Hematopoietic multipotent progenitor cell treated with erythropoietin and hydrocortisone succinate and interleukin-3 and kit ligand, for 6 days (in vitro differentiated cells): Measurements from ENCODE around the gene DEPP1.

ENCODE experiments used
- DNase-seq: peaks from one replicate; pipeline ENCODE4 v3.0.0-alpha.2; 2015

The DEPP1 gene

GRCh38 chr10:44978213-44978569 lies 418 bp downstream of the DEPP1 start:
- no peak for DNase-seq

DNA sequence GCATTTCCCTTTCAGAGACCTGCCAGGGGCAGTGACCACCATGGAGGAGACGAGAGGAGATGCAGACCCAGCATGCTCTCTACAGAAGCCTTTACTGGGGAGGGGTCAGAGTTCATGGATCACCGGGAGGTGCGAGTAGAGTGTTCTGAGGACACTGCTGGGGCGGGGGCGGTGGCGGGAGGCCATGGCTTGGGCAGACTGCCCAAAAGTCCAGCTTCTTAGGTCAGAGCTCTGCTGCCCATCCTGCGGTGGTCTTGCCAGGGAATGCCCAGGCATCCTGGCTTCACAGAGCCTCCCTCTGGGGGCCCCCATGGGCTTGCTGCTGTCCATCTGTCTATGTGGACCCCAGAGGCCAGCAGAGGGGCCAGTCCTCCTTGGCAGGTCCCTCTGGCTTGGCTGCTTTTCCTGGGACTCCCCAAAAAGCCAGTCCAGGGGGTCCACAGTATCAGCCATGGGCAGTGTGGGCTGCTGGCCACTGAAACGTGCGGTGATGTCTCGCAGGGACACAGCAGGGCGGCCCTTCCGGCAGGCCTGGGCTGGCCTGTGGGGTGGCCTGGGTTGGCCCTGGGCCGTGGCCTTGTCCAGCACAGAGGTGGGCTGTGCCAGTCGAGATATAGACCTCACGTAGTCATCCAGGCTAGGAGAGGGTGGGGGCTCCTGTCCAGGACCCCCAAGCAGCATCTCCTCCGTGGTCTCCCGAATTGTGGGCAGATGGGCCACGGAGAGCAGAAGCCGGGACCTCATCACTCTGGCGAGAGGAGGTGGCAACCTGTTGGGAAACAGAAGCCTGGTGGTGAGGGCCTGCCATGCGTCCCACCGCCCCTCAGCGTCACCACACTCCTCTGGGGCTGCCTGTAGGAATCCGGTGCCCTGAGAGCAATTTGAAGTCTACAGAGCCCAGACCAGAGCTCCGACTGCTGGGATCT lies 1.1 kb downstream of the DEPP1 start:
- no peak for DNase-seq

- no peak for DNase-seq
These were observed 2.0 kb downstream of the DEPP1 start for GRCh38 chr10:44976352-44977198.

DNA sequence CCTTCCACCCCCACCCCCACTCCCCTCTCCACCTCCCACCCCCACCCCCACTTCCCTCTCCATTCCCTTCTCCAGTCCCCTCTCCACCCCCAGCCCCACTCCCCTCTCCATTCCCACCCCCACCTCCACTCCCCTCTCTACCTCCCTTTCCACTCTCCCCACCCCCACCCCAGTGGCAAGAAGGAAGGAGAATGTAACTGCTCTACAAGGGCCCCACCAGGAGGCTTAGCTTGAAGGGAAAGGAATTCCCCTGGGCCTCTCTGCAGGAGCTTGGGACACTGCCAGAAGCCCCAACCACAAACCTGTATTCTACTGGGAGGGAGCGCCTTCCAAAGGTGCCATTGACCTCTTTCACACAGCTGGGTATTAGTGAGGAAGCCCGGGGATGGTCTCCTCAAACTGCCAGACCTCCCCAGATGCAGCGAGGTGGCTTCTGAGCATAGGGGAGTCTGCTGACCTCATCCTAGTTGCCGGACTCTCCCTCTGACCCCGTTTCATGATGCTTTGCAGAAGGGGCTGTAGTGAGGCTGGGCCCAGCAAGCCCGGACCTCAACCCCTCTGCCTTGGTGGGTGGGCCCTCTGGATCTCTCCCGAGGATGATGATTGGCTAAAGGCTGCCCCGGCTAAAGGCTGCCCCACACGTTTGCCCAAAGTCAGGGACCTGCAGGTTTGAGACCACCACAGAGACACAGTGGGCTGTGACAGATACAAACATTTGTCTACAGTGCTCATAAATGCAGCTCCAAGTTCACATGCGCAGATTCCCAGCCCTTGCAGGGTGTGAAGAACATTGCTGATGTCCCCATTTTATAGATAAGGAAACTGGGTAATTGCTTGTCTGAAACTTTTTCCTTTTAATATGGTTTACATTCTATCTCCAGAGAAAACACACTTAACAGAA lies 2.9 kb downstream of the DEPP1 start:
- DNase-seq, result no peak

DNA sequence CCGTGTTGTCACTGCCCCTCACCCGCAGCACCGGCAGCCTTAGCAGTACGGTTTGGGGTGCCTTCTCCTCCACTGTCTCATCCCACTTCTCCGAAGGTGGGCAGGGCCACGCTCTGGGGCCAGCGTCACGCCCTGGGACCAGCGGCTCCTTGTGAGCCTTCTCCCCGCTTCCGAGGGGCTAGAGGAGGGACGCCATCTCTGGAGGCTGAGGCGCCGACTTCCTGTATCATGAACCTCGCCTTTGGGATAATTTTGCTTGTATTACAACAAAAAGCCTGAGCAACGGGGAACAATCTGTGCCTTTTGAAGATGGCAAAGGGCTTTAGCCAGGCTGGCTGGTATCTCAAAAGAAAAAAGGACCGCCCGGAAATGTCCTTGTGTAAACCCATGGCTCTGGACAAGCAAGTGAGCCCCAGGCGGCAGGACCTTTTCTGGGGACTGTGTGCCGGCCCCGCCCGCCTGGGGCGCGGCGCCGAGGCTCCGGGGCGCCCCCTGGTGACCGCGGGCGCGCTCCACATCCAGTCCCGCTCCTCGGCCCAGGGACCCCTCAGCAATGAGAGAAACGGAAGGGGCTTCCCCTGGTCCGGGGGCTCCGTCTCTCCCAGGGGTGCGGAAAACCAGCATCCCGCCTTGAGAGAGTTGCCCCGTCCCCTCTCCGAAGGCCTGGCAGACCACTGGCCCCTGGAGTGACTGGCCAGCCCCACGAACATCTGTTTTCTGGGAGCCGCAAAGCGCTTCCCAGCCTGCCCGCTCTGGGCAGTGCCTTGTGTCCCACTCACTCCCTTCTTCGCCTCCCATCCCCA lies 3.8 kb downstream of the DEPP1 start:
- DNase-seq, result peak; percentile 73

GRCh38 chr10:44974082-44974627 lies 4.5 kb downstream of the DEPP1 start:
- no peak for DNase-seq

- no peak for DNase-seq
These were observed 5.1 kb downstream of the DEPP1 start for GRCh38 chr10:44973323-44974081.

- no peak for DNase-seq
These were observed 5.7 kb downstream of the DEPP1 start for GRCh38 chr10:44972874-44973306.

DNA sequence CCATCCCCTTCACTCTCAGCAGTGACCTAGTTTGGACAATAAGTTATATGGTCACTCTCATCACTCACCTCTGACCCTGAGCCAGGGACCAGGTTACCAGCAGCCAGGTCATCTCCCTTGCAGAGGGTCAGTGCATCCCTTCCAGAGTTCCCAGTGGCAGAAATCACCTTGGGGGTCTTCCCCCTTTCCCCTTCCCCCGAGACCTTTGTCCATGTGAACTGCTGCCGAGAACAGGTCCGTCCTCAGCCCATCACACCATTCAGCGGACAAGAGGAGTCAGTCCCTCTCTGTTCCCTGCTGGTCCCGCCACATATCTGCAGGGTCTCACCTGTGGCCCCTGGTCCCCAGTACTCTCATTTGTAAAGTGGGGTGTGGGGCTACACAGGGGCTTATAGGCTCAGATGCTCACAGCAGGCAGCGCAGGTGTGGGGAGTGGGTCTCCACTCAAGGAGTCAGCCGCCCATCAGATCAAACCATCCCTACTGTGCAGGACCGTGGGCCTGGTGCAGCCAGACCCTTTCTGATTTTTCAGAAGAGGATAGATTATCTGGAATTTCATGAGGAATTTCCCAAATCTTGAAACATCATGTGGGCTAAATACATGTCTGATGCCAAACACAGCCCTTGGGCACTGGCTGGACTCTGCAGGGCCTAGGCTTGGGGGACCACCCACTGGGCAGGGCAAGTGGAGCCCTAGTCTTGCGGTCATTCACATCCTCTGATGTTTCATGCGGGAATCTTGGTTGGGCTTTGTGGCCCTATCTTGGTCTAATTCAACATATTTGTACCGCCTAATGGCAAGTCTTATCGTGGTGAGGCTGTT lies 6.5 kb downstream of the DEPP1 start:
- DNase-seq, result no peak

DNA sequence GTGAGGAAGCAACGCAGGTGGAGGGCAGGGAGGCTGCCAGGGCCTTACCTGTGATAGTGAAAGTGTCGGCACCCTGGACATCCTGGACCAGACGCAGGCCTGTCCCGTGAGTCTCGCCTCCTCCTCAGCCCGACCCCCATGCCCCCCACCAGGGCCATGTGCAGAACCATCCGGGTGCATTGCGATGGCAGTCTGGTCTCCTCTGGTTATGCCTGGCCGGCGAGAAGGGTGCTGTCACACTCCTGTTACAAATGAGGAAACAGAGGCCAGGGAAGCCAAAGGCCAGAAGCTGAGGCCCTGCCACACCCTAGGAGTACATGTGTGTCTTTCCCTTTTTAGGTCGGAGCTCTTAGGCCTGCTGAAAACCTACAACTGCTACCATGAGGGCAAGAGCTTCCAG lies 7.2 kb downstream of the DEPP1 start:
- no peak for DNase-seq

DNA sequence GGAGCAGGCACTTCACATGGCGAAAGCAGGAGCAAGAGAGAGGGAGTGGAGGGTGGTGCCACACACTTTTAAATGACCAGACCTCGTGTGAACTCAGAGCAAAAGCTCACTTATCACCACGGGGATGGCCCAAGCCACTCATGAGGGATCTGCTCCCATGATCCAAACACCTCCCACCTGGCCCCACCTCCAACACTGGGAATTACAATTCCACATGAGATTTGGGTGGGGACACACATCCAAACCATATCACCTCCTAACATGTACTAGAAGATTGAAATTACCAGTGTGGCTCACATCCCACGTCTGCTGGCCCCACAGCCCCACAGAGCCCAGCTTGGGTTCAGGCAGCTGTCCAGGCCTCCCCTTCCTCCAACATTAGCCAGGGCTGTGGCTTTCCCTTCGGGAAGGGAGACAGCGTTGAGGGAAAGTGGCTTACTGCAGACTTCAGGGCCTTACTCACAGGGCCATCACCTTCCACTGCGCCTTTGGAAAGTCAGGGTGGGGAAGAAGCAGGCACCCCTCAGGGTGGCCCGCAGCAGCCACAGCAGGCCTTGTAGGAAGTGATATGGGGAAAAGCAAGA lies 7.7 kb downstream of the DEPP1 start:
- no peak for DNase-seq

DNA sequence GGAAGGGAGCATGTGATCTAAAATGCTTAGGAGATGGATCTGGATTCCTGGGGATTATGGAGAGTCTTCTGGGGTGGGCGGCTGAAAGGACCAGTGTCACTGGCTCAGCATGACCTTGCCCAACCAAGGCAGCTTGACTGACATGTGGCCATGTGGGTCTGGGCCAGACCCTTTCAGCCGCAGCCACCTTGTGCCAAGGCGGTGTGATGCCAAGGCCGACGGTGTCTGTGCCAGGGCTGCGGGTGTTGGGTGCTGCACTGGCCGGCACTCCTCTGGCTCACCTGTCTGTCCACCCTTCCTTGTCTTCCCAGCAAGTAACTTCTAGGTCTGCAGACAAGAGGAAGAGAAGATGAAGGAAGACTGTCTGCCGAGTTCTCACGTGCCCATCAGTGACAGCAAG lies 8.8 kb downstream of the DEPP1 start:
- no peak for DNase-seq

- DNase-seq, result peak; percentile 38
These were observed 9.9 kb downstream of the DEPP1 start for GRCh38 chr10:44968500-44969400.

DNA sequence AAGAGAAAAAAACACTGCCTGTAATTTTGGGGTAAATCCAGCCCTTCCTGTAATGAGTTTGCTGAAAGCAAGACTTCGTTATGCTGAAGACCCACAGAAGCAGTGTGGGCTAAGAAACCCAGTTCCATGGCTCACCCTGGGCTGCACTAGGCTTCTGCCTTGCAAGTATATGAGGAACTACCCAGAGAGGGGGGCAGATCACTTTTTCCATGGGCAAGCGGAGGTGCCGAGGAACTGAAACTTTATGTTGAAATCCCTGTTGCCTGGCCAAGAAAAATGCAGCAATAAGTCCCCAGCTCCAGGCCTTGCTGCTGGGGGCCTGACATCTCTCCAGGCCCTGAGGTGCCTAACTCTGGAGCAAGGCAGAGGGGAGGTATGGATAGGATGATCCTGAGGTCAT lies 10.5 kb downstream of the DEPP1 start:
- DNase-seq, result peak; percentile 64

GRCh38 chr10:44967616-44968015 lies 11.0 kb downstream of the DEPP1 start:
- DNase-seq, result no peak

DNA sequence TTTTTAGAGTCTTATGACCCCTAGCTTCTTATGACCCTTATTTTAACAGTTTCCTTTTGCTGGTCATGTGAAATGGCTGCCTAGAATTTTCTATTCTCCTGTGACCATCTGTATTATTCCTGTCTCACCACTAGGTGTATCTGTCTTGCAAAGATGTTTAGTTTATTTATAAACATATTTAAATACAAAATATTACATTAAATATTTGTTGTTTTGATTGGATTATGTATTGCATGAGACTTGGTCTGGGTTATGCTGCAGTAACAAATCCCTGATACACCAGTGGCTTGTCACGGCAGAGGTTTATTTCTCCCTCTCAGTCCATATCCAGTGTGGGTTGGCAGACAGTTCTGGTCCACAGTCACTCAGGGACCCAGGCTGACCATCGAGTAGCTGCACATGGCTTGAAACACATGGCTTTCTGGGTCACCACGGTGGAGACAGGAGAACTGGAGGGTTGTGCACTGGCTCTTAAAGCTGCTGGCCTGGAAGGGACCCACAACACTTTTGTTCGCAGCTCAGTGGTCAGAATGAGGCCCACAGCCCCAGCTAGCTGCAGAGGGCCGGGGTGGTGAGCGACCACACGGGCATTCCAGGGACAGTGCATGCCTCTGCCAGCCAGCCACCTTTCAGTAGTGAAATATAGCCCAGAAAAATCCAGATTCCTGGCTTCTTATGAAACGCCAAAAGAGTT lies 11.6 kb downstream of the DEPP1 start:
- DNase-seq, result no peak

DNA sequence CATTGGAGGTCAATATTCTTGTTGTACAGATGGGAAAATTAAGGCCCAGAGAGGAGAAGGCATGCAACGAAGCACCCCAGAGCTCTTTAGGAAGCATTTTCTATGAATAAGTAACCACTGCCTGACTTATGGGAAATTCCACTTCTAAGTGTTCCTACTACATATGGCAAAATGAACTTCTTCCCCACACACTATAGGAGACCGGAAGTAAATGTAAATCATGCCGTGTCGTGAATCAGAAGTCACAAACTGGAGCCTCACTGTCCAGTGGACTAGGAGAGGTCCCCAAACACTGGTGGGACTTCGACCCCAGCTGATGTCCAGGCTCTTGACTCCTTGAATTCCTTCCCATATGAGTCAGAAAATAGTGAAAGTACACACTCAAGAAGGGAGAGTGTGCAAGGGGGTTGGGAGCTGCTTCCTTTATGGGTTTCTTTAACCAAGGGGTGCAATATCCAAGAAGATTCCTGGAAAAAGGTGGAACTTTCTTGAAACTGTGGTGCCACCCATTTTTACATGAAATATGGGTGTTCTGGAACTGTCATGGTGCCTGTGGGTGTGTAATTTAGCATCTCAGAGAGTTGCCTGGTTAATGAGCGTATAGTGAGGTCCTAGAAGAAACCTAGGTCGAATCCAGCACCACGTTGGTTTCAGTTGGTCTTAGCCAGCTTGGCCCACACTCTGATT lies 12.3 kb downstream of the DEPP1 start:
- DNase-seq, result no peak
